DOHH2 (cell line): ENCODE measurements around the gene PDE3B.

Source experiments
- H3F3A ChIP-seq: fragments of 200-600 bp; sonication (generic), shearing (Covaris generic); 2 replicates; pipeline ENCODE4 v1.6.0; 2016; ENCODE audit warnings: antibody characterized with exemption, mild to moderate bottlenecking; ENCODE audit not compliant: control insufficient read depth, insufficient read depth
- H3K27ac ChIP-seq: fragments of 200-600 bp; sonication (generic); 2 replicates; pipeline ENCODE4 v1.5.1; 2014; ENCODE audit warnings: low read depth, mild to moderate bottlenecking, low read length, moderate library complexity
- H3K27me3 ChIP-seq: fragments of 200-600 bp; sonication (generic); 2 replicates; pipeline ENCODE4 v1.6.1; 2014; ENCODE audit warnings: mild to moderate bottlenecking, low read length, mixed read lengths; ENCODE audit not compliant: control insufficient read depth
- H3K36me3 ChIP-seq: fragments of 200-600 bp; sonication (generic); 2 replicates; pipeline ENCODE4 v1.6.1; 2014; ENCODE audit warnings: mild to moderate bottlenecking, low read length, moderate library complexity, mixed read lengths; ENCODE audit not compliant: control insufficient read depth
- H3K4me1 ChIP-seq: fragments of 200-600 bp; sonication (generic); 2 replicates; pipeline ENCODE4 v1.6.1; 2014; ENCODE audit warnings: mild to moderate bottlenecking, low read length, mixed read lengths; ENCODE audit not compliant: control insufficient read depth
- H3K4me2 ChIP-seq: fragments of 200-600 bp; sonication (generic); 2 replicates; pipeline ENCODE4 v1.6.0; 2014; ENCODE audit warnings: mild to moderate bottlenecking, low read length, moderate library complexity
- H3K4me3 ChIP-seq: fragments of 200-600 bp; sonication (generic); 2 replicates; pipeline ENCODE4 v1.5.1; 2014; ENCODE audit warnings: mild to moderate bottlenecking, low read length, mixed read lengths
- H3K79me2 ChIP-seq: fragments of 200-600 bp; sonication (generic); 2 replicates; pipeline ENCODE4 v1.6.1; 2014; ENCODE audit warnings: mild to moderate bottlenecking, low read length, mixed read lengths; ENCODE audit not compliant: control insufficient read depth
- H3K9me2 ChIP-seq: fragments of 200-600 bp; sonication (generic); replicated peaks from 2 replicates; pipeline ENCODE4 v1.6.1; 2014; ENCODE audit warnings: mild to moderate bottlenecking, low read length, mixed read lengths; ENCODE audit not compliant: control insufficient read depth
- H3K9me3 ChIP-seq: fragments of 200-600 bp; sonication (generic); 2 replicates; pipeline ENCODE4 v1.6.1; 2014; ENCODE audit warnings: antibody characterized with exemption, low read length, mixed read lengths; ENCODE audit not compliant: control insufficient read depth, insufficient read depth
- H4K20me1 ChIP-seq: fragments of 200-600 bp; sonication (generic); 2 replicates; pipeline ENCODE4 v1.6.0; 2014; ENCODE audit warnings: low read depth, mild to moderate bottlenecking, antibody characterized with exemption, low read length, moderate library complexity; ENCODE audit not compliant: control insufficient read depth, insufficient read depth
- CTCF ChIP-seq: fragments of 200-600 bp; sonication (generic); IDR thresholded peaks from one replicate; pipeline ENCODE4 v1.5.1; 2014; ENCODE audit warnings: antibody characterized with exemption, mild to moderate bottlenecking, low read depth, low read length; ENCODE audit not compliant: poor library complexity, severe bottlenecking
- EZH2phosphoT487 ChIP-seq: fragments of 200-600 bp; sonication (generic); IDR thresholded peaks from 2 replicates; pipeline ENCODE4 v1.6.1; 2017; ENCODE audit warnings: borderline replicate concordance, mild to moderate bottlenecking, antibody characterized with exemption, low read length, moderate library complexity, mixed read lengths

PDE3B gene

GRCh38 chr11:14750911-14751310, 107.3 kb downstream of the PDE3B start:
- H3F3A ChIP-seq, result no peaks in the 10 kb centered on the region
- TF ChIP-seq CTCF, result no peak
- TF ChIP-seq EZH2phosphoT487, result no peak
- H3K4me1 ChIP-seq, result peaks cover 7% of the 10 kb centered on the region

GRCh38 chr11:14751975-14752407, 108.4 kb downstream of the PDE3B start:
- Histone ChIP-seq H4K20me1 (no peaks in the 10 kb centered on the region), H3K27ac (no peak overlapping the region), H3K9me2 (no peaks in the 10 kb centered on the region), H3K4me2 (no peak overlapping the region), H3K27me3 (no peaks in the 10 kb centered on the region), H3K36me3 (no peaks in the 10 kb centered on the region), H3F3A (no peaks in the 10 kb centered on the region), H3K4me3 (no peak overlapping the region), H3K79me2 (no peaks in the 10 kb centered on the region), H3K4me1 (peaks cover 7% of the 10 kb centered on the region), H3K9me3 (no peaks in the 10 kb centered on the region)
- no peak for TF ChIP-seq CTCF
- TF ChIP-seq EZH2phosphoT487, result no peak

More at GRCh38 chr11:14750911-14751310, 107.3 kb downstream of the PDE3B start:
- H3K4me2 ChIP-seq, result no peak overlapping the region
- no peak overlapping the region for H3K27ac ChIP-seq
- H3K9me3 ChIP-seq, result no peaks in the 10 kb centered on the region
- no peaks in the 10 kb centered on the region for H3K9me2 ChIP-seq
- H3K79me2 ChIP-seq, result no peaks in the 10 kb centered on the region
- H3K36me3 ChIP-seq, result no peaks in the 10 kb centered on the region
- H3K27me3 ChIP-seq, result no peaks in the 10 kb centered on the region
- no peaks in the 10 kb centered on the region for H4K20me1 ChIP-seq
- no peak overlapping the region for H3K4me3 ChIP-seq

- H3K9me2 ChIP-seq, result no peaks in the 10 kb centered on the region
These were observed 111.5 kb downstream of the PDE3B start for GRCh38 chr11:14755140-14755539.

More at GRCh38 chr11:14755140-14755539, 111.5 kb downstream of the PDE3B start:
- Histone ChIP-seq H4K20me1 (no peaks in the 10 kb centered on the region), H3K4me2 (no peak overlapping the region), H3K27me3 (no peaks in the 10 kb centered on the region), H3K27ac (no peak overlapping the region), H3K36me3 (no peaks in the 10 kb centered on the region), H3K4me3 (no peak overlapping the region), H3K9me3 (no peaks in the 10 kb centered on the region), H3K79me2 (no peaks in the 10 kb centered on the region), H3K4me1 (peaks cover 15% of the 10 kb centered on the region), H3F3A (no peaks in the 10 kb centered on the region)
- TF ChIP-seq CTCF (no peak), EZH2phosphoT487 (no peak)
